ENCODE measurements around the gene HS6ST1.

DNA sequence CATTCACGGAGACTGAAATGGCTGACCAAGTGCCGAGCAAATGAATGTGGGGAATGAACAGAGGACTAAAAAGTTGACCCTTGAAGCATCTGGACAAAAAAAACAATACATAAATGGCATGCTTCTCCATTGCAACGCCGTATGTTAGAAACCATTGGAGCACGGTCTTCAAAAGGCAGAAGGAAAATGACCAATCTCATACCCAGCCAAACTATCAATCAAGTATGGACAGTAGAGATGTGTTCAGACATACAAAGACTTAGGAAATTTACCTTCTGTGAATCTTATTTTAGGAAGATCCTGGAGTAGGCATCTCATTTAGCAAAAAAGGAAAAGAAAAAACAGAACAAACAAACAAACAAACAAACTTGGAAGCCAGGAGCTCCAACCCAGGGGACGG, 44.5 kb downstream of the HS6ST1 start:
- no peak for TF ChIP-seq CTCF (IDR thresholded peaks at IDR 0.05)
- TF ChIP-seq EZH2phosphoT487 (IDR thresholded peaks at IDR 0.05): no peak
- TF ChIP-seq EZH2 (IDR thresholded peaks at IDR 0.05): no peak

All from neural progenitor cell (in vitro differentiated cells).